Caki2 (cell line): ENCODE data around the gene HSPG2. TPM values are rescaled to one million over a fixed set of nuclear protein-coding genes. Genes with fewer than 3 reads are reported as not detected.
"Not testable (repeated sequence)": the region's sequence is repeated elsewhere in the genome, so short reads cannot be mapped to it uniquely, and the experiment has no call there.

Experiments
- DNase-seq: peaks from one replicate; pipeline ENCODE4 v3.0.0-alpha.2; 2015; ENCODE audit warnings: low read depth
- in situ Hi-C: cut with HindIII; loops from 2 replicates; pipeline ENCODE4 v1.10.0; 2016; ENCODE audit warnings: low sequenced_read_pairs, low pct_unique_long_range_greater_than_20kb, mixed read lengths
- total RNA-seq: library from RNA; depleted of rRNA; stranded (reverse); fragments of >200 nt; shearing (Covaris generic); gene quantifications from 2 replicates; pipeline ENCODE4 v1.2.3, GENCODE V29; 2014; ENCODE audit warnings: low replicate concordance; rRNA removed

The HSPG2 gene
- 80.2 and 93.0 TPM in 2 replicates for total RNA-seq

- DNase-seq: no peak
- in situ Hi-C loops: no loop called here
These were observed at the start of gene HSPG2 for GRCh38 chr1:21937034-21937371. Gene HSPG2 (minus strand): TSS chr1:21937310. CDS start chr1:21937217, 93 bp downstream.

GRCh38 chr1:21986386-21986785, 49.3 kb upstream of the HSPG2 start:
- in situ Hi-C loops, DNase-seq: not testable (repeated sequence)

- DNase-seq, in situ Hi-C loops: not testable (repeated sequence)
These were observed 48.8 kb upstream of the HSPG2 start for GRCh38 chr1:21985893-21986292.

GRCh38 chr1:21983539-21983938, 46.4 kb upstream of the HSPG2 start:
- peak; percentile 51 for DNase-seq
- in situ Hi-C loops: not testable (repeated sequence)

- in situ Hi-C loops, DNase-seq: not testable (repeated sequence)
These were observed 45.0 kb upstream of the HSPG2 start for GRCh38 chr1:21982122-21982521.

GRCh38 chr1:21981253-21981652, 44.1 kb upstream of the HSPG2 start:
- in situ Hi-C loops: not testable (repeated sequence)

GRCh38 chr1:21980515-21981220, 43.6 kb upstream of the HSPG2 start:
- DNase-seq, in situ Hi-C loops: not testable (repeated sequence)

More at GRCh38 chr1:21981253-21981652, 44.1 kb upstream of the HSPG2 start:
- DNase-seq: not testable (repeated sequence)

GRCh38 chr1:21978209-21978608, 41.1 kb upstream of the HSPG2 start:
- DNase-seq, in situ Hi-C loops: not testable (repeated sequence)

- in situ Hi-C loops, DNase-seq: not testable (repeated sequence)
These were observed 39.7 kb upstream of the HSPG2 start, which contains the start of gene CELA3B for GRCh38 chr1:21976703-21977239. Gene CELA3B (plus strand): TSS chr1:21977022. CDS start chr1:21977040, 18 bp downstream.

GRCh38 chr1:21975296-21975695, 38.2 kb upstream of the HSPG2 start:
- in situ Hi-C loops, DNase-seq: not testable (repeated sequence)

- in situ Hi-C loops, DNase-seq: not testable (repeated sequence)
These were observed 37.6 kb upstream of the HSPG2 start for GRCh38 chr1:21974699-21975098.

GRCh38 chr1:21973948-21974347, 36.8 kb upstream of the HSPG2 start:
- in situ Hi-C loops, DNase-seq: not testable (repeated sequence)

- in situ Hi-C loops: not testable (repeated sequence)
- DNase-seq: peak; percentile 32
These were observed 35.9 kb upstream of the HSPG2 start for GRCh38 chr1:21972973-21973441.

- DNase-seq, in situ Hi-C loops: not testable (repeated sequence)
These were observed 33.4 kb upstream of the HSPG2 start for GRCh38 chr1:21970523-21970922.

- DNase-seq, in situ Hi-C loops: not testable (repeated sequence)
These were observed 32.0 kb upstream of the HSPG2 start for GRCh38 chr1:21969066-21969465.

- in situ Hi-C loops, DNase-seq: not testable (repeated sequence)
These were observed 30.1 kb upstream of the HSPG2 start for GRCh38 chr1:21967216-21967615.

- peak; percentile 43 for DNase-seq
These were observed 29.3 kb upstream of the HSPG2 start for GRCh38 chr1:21966247-21967000.

GRCh38 chr1:21963477-21964217, 26.5 kb upstream of the HSPG2 start:
- in situ Hi-C loops: no loop called here
- peak; percentile 74 for DNase-seq

More at GRCh38 chr1:21966247-21967000, 29.3 kb upstream of the HSPG2 start:
- in situ Hi-C loops: no loop called here
